Upper lobe of left lung (tissue), 6 donors: Measurements from ENCODE around the gene PRKCQ. TPM values are rescaled to one million over a fixed set of nuclear protein-coding genes. Genes with fewer than 3 reads are reported as not detected.

Experiments
- ATAC-seq, 2 donors: fragments of 200-7000 bp; cut with Tn5 transposase; one replicate each; pipeline ENCODE4 v1.9.1; 2022; ENCODE audit warnings: mild to moderate bottlenecking in 2 of 2, moderate library complexity in 2 of 2; ENCODE audit not compliant: low FRiP score in 2 of 2
- DNase-seq, 2 donors: peaks; one replicate each; pipeline ENCODE4 v3.0.0-alpha.2; 2019 to 2020
- H3K27ac ChIP-seq, 4 donors: fragments of 200-600 bp; sonication (generic); one replicate each; pipeline ENCODE4 v1.5.1; 2016 to 2019
- H3K27me3 ChIP-seq, 4 donors: fragments of 200-600 bp; sonication (generic); one replicate each; pipeline ENCODE4 v1.5.1; 2017 to 2019
- H3K36me3 ChIP-seq, 4 donors: fragments of 200-600 bp; sonication (generic); one replicate each; pipeline ENCODE4 v1.5.1; 2016 to 2019
- H3K4me1 ChIP-seq, 4 donors: fragments of 200-600 bp; sonication (generic); one replicate each; pipeline ENCODE4 v1.5.1; 2018 to 2019
- H3K4me3 ChIP-seq, 4 donors: fragments of 200-600 bp; sonication (generic); one replicate each; pipeline ENCODE4 v1.5.1; 2017 to 2019; ENCODE audit warnings: mild to moderate bottlenecking in 2 of 4, moderate library complexity in 1 of 4
- H3K9me3 ChIP-seq, 4 donors: fragments of 200-600 bp; sonication (generic); one replicate each; pipeline ENCODE4 v1.5.1; 2018 to 2019
- CTCF ChIP-seq, 6 experiments: fragments of 450-650 bp in 4 of 6; fragments of 200-600 bp in 2 of 6; sonication (generic) in 2 of 6; IDR thresholded peaks; one replicate each; pipeline ENCODE4 v1.5.1; 2016 to 2019; ENCODE audit warnings: antibody characterized with exemption in 6 of 6
- EP300 ChIP-seq, 4 donors: sonication (generic); formaldehyde crosslinking; IDR thresholded peaks; one replicate each; pipeline ENCODE4 v1.5.1; 2017; ENCODE audit warnings: antibody characterized with exemption in 4 of 4, control low read depth in 2 of 4
- POLR2A ChIP-seq, 4 donors: fragments of 450-650 bp; IDR thresholded peaks; one replicate each; pipeline ENCODE4 v1.5.1; 2016 to 2017; ENCODE audit warnings: antibody characterized with exemption in 4 of 4, mild to moderate bottlenecking in 2 of 4
- POLR2AphosphoS5 ChIP-seq, 2 donors: sonication (generic); formaldehyde crosslinking; IDR thresholded peaks; one replicate each; pipeline ENCODE4 v1.5.1; 2017; ENCODE audit warnings: antibody characterized with exemption in 2 of 2
- WGBS, 2 donors: methylation state at CpG; one replicate each; pipeline ENCODE4 v1.1.5; 2017 to 2018; 5-methylcytosine and 5-hydroxymethylcytosine counted together
- total RNA-seq, 6 donors: library from RNA; depleted of rRNA in 4 of 6; stranded (reverse); fragments of >200 nt in 4 of 6; gene quantifications; one replicate each; pipeline versions ENCODE4 v1.1.0 to v1.2.1, GENCODE V29; 2016 to 2021
- donor health status: DM: no; HTN: no; CAD: no; lungs with moderate emphysema.
- donor health status: DM: no; HTN: yes; CAD: no; lungs with severe emphysema.

Gene PRKCQ
- total RNA-seq, 6 donors from 2014 or later, result 6.5 to 16.8 (median 11.2) TPM

- TF ChIP-seq POLR2A (IDR thresholded peaks at IDR 0.05) (no peak), POLR2AphosphoS5 (IDR thresholded peaks at IDR 0.05) (no peak), EP300 (IDR thresholded peaks at IDR 0.05) (no peak), CTCF (IDR thresholded peaks at IDR 0.05) (no peak)
- no peak for DNase-seq
- H3K27ac ChIP-seq, result no peak overlapping the region
- 91 to 97% methylated on average over 6 of the region's 6 CpGs for WGBS, 2 donors
- ATAC-seq, result no peak
- H3K27me3 ChIP-seq, result no peaks in the 10 kb centered on the region
- H3K4me3 ChIP-seq, result no peak overlapping the region
- no peaks in the 10 kb centered on the region for H3K36me3 ChIP-seq
- no peaks in the 10 kb centered on the region for H3K4me1 ChIP-seq
- no peaks in the 10 kb centered on the region for H3K9me3 ChIP-seq
Measured at GRCh38 chr10:6522230-6522629, 57.8 kb downstream of the PRKCQ start.

- DNase-seq (peak in 1 of 2 donors; percentile 60), ATAC-seq (no peak)
- no peak overlapping the region for H3K4me3 ChIP-seq
- H3K36me3 ChIP-seq, result no peaks in the 10 kb centered on the region
- no peaks in the 10 kb centered on the region for H3K4me1 ChIP-seq
- 83 to 90% methylated on average over 10 of the region's 10 CpGs for WGBS, 2 donors
- TF ChIP-seq POLR2AphosphoS5 (IDR thresholded peaks at IDR 0.05), result no peak
- TF ChIP-seq POLR2A (IDR thresholded peaks at IDR 0.05), result no peak
- H3K9me3 ChIP-seq, result no peaks in the 10 kb centered on the region
- no peak overlapping the region for H3K27ac ChIP-seq
- no peaks in the 10 kb centered on the region for H3K27me3 ChIP-seq
Measured at GRCh38 chr10:6520138-6520537, 59.9 kb downstream of the PRKCQ start.

- DNase-seq, result no peak
- Histone ChIP-seq H3K9me3 (no peaks in the 10 kb centered on the region), H3K27ac (no peak overlapping the region), H3K4me3 (no peak overlapping the region), H3K36me3 (no peaks in the 10 kb centered on the region), H3K4me1 (no peaks in the 10 kb centered on the region), H3K27me3 (no peaks in the 10 kb centered on the region)
- ATAC-seq, result no peak
- TF ChIP-seq EP300 (IDR thresholded peaks at IDR 0.05), result no peak
- TF ChIP-seq POLR2AphosphoS5 (IDR thresholded peaks at IDR 0.05), result no peak
- no peak for TF ChIP-seq POLR2A (IDR thresholded peaks at IDR 0.05)
- no peak for TF ChIP-seq CTCF (IDR thresholded peaks at IDR 0.05)
- 58 to 59% methylated on average over 5 of the region's 5 CpGs for WGBS, 2 donors
Measured at GRCh38 chr10:6518791-6519429, 61.2 kb downstream of the PRKCQ start.

- 72 to 79% methylated on average over 5 of the region's 5 CpGs for WGBS, 2 donors
- ATAC-seq, result no peak
- no peaks in the 10 kb centered on the region for H3K4me1 ChIP-seq
Measured at GRCh38 chr10:6516929-6517284, 63.2 kb downstream of the PRKCQ start.

GRCh38 chr10:6516281-6516928, 63.7 kb downstream of the PRKCQ start:
- H3K27me3 ChIP-seq, result no peaks in the 10 kb centered on the region
- ATAC-seq (no peak), DNase-seq (no peak)
- H3K4me1 ChIP-seq, result no peaks in the 10 kb centered on the region
- TF ChIP-seq EP300 (IDR thresholded peaks at IDR 0.05) (no peak), POLR2A (IDR thresholded peaks at IDR 0.05) (no peak), POLR2AphosphoS5 (IDR thresholded peaks at IDR 0.05) (no peak), CTCF (IDR thresholded peaks at IDR 0.05) (no peak)
- no peaks in the 10 kb centered on the region for H3K9me3 ChIP-seq
- H3K27ac ChIP-seq, result no peak overlapping the region
- no peaks in the 10 kb centered on the region for H3K36me3 ChIP-seq
- 52 to 60% methylated on average over 7 of the region's 7 CpGs for WGBS, 2 donors
- H3K4me3 ChIP-seq, result no peak overlapping the region

More at GRCh38 chr10:6516929-6517284, 63.2 kb downstream of the PRKCQ start:
- Histone ChIP-seq H3K36me3 (no peaks in the 10 kb centered on the region), H3K9me3 (no peaks in the 10 kb centered on the region), H3K4me3 (no peak overlapping the region), H3K27ac (no peak overlapping the region), H3K27me3 (no peaks in the 10 kb centered on the region)
- DNase-seq, result no peak
- TF ChIP-seq CTCF (IDR thresholded peaks at IDR 0.05) (no peak), POLR2A (IDR thresholded peaks at IDR 0.05) (no peak), EP300 (IDR thresholded peaks at IDR 0.05) (no peak), POLR2AphosphoS5 (IDR thresholded peaks at IDR 0.05) (no peak)
